ENCODE results near the gene CHCHD2. TPM values are rescaled to one million over a fixed set of nuclear protein-coding genes. Genes with fewer than 3 reads are reported as not detected.
A peak's percentile ranks its signal among the peaks of the same experiment; 100 is the strongest.
"Not testable (repeated sequence)": the region's sequence is repeated elsewhere in the genome, so short reads cannot be mapped to it uniquely, and the experiment has no call there.

The CHCHD2 gene
- polyA plus RNA-seq, 3 donors: 241 to 500 (median 412) TPM

DNA sequence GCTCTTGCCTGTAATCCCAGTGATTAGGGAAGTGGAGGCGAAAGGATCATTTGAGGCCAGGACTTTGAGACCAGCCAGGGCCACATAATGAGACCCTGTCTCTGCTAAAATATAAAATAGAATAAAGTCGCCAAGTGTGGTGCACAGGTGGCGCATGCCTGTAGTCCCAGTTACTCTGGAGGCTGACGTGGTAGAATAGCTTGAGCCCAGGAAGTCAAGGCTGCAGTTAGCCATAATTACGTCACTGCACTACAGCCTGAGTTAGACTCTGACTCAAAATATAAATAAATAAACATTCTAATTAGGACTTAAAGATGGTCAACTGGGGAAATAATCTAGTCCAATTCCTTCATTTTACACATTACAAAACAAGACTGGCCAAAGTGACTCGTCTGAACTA lies 768 bp downstream of the CHCHD2 start:
- peaks cover 22 to 24% of the 10 kb centered on the region in 2 donors for H3K4me1 ChIP-seq (ENCODE audit: control insufficient read depth in 1 of 2, insufficient read depth in 2 of 2, low read length in 2 of 2)
- H3K4me3 ChIP-seq (replicated peaks in 1 of 3; ENCODE audit: low read depth in 2 of 3, low read length in 3 of 3): peak overlapping the region; percentile 62 to 97 (median 89)
- Mint-ChIP-seq H3K27ac (peak overlapping the region; percentile 96 to 99 (median 98)), H3K27me3 (ENCODE audit: low read depth in 3 of 3) (peaks cover 0 to 9% (median 2%) of the 10 kb centered on the region in 3 donors), H3K4me1 (peaks cover 25% of the 10 kb centered on the region), H3K4me3 (peak overlapping the region; percentile 95 to 99), H3K36me3 (peaks cover 35 to 46% of the 10 kb centered on the region in 2 donors), H3K9me3 (peaks cover 10 to 24% (median 18%) of the 10 kb centered on the region in 7 donors)
- peak; percentile 45 to 73 (median 49) for DNase-seq
- H2AFZ ChIP-seq (ENCODE audit: insufficient read depth, low read depth, low read length, poor library complexity, severe bottlenecking): peak overlapping the region; percentile 83
- H3K36me3 ChIP-seq (replicated peaks in 1 of 2; ENCODE audit: control insufficient read depth in 1 of 2, insufficient read depth in 2 of 2, low read length in 2 of 2): peaks cover 36 to 41% of the 10 kb centered on the region in 2 donors
- peaks cover 31% of the 10 kb centered on the region for H3K79me2 ChIP-seq (ENCODE audit: insufficient read depth, low read length)
- no peaks in the 10 kb centered on the region for H3K27me3 ChIP-seq (ENCODE audit: control insufficient read depth in 2 of 2, insufficient read depth in 2 of 2, low read length in 2 of 2)
- H3K27ac ChIP-seq (ENCODE audit: low read depth in 1 of 2, low read length in 2 of 2): peak overlapping the region; percentile 93 to 97
- TF ChIP-seq, protein P1, sequence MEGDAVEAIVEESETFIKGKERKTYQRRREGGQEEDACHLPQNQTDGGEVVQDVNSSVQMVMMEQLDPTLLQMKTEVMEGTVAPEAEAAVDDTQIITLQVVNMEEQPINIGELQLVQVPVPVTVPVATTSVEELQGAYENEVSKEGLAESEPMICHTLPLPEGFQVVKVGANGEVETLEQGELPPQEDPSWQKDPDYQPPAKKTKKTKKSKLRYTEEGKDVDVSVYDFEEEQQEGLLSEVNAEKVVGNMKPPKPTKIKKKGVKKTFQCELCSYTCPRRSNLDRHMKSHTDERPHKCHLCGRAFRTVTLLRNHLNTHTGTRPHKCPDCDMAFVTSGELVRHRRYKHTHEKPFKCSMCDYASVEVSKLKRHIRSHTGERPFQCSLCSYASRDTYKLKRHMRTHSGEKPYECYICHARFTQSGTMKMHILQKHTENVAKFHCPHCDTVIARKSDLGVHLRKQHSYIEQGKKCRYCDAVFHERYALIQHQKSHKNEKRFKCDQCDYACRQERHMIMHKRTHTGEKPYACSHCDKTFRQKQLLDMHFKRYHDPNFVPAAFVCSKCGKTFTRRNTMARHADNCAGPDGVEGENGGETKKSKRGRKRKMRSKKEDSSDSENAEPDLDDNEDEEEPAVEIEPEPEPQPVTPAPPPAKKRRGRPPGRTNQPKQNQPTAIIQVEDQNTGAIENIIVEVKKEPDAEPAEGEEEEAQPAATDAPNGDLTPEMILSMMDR (IDR thresholded peaks at IDR 0.05): no peak
- 19% methylated on average over 3 of the region's 6 CpGs for WGBS (ENCODE audit: insufficient coverage)
- H4K20me1 ChIP-seq (ENCODE audit: insufficient read depth, low read length): peaks cover 7% of the 10 kb centered on the region
- peak overlapping the region; percentile 89 for H3K9ac ChIP-seq (ENCODE audit: insufficient read depth, low read length, poor library complexity, severe bottlenecking)
- peaks cover 0 to 3% of the 10 kb centered on the region in 2 donors for H3K9me3 ChIP-seq (replicated peaks in 1 of 2; ENCODE audit: control insufficient read depth in 1 of 2, insufficient read depth in 1 of 2, low read length in 2 of 2)
- peak overlapping the region; percentile 83 for H3K4me2 ChIP-seq (replicated peaks; ENCODE audit: extremely low read depth, low read length, poor library complexity, severe bottlenecking)
- intact Hi-C loops (cut with micrococcal nuclease): loop anchor here (5.0 to 10.0 kb wide), 3 partner anchors 43 to 1341 kb away; partner anchors contain the start of genes LANCL2 (in 2 of the 2) and SUMF2 (in 1 of the 2)

DNA sequence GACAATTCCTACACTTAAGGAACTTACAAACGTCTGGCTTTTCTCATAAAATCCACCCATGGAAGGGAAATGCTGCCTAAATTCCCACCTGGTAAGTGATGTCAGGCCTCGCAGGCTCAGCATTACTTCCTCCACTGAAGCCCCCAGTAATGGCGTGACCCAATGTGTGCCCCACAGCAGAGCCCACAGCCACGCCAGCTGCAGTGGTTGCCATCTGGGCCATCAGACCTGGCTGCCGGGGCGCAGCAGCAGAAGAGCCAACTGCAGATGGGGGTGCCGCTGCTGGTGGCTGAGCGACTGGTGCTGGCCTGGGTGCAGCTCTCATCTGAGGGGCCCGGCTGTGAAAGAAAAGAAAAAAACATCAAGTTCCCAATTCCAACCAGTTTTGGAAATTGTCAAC lies 2.1 kb downstream of the CHCHD2 start:
- H3K27ac ChIP-seq (ENCODE audit: low read depth in 1 of 2, low read length in 2 of 2): peak overlapping the region in 1 of 2 donors; percentile 20
- H3K4me1 ChIP-seq (ENCODE audit: control insufficient read depth in 1 of 2, insufficient read depth in 2 of 2, low read length in 2 of 2): peaks cover 22 to 24% of the 10 kb centered on the region in 2 donors
- H3K4me3 ChIP-seq (replicated peaks in 1 of 3; ENCODE audit: low read depth in 2 of 3, low read length in 3 of 3); H3K27me3 ChIP-seq (ENCODE audit: control insufficient read depth in 2 of 2, insufficient read depth in 2 of 2, low read length in 2 of 2); H3K27me3 Mint-ChIP-seq (ENCODE audit: low read depth in 3 of 3); H2AFZ ChIP-seq (ENCODE audit: insufficient read depth, low read depth, low read length, poor library complexity, severe bottlenecking); DNase-seq; H3K9ac ChIP-seq (ENCODE audit: insufficient read depth, low read length, poor library complexity, severe bottlenecking); H3K9me3 ChIP-seq (replicated peaks in 1 of 2; ENCODE audit: control insufficient read depth in 1 of 2, insufficient read depth in 1 of 2, low read length in 2 of 2); H3K4me2 ChIP-seq (replicated peaks; ENCODE audit: extremely low read depth, low read length, poor library complexity, severe bottlenecking); H3K4me3 Mint-ChIP-seq; H4K20me1 ChIP-seq (ENCODE audit: insufficient read depth, low read length): not testable (repeated sequence)
- intact Hi-C loops (cut with micrococcal nuclease): loop anchor here in 1 of 2 donors (10.0 kb wide), 1 partner anchor 1339 kb away; no protein-coding TSS in a partner anchor
- Mint-ChIP-seq H3K27ac (peak overlapping the region in 2 of 7 donors; percentile 10 to 36), H3K36me3 (peaks cover 47 to 60% of the 10 kb centered on the region in 2 donors), H3K9me3 (peaks cover 10 to 24% (median 15%) of the 10 kb centered on the region in 7 donors), H3K4me1 (peaks cover 25% of the 10 kb centered on the region)
- H3K79me2 ChIP-seq (ENCODE audit: insufficient read depth, low read length): peaks cover 31% of the 10 kb centered on the region
- WGBS (ENCODE audit: insufficient coverage): 83% methylated on average over 1 of the region's 9 CpGs
- H3K36me3 ChIP-seq (replicated peaks in 1 of 2; ENCODE audit: control insufficient read depth in 1 of 2, insufficient read depth in 2 of 2, low read length in 2 of 2): peaks cover 49 to 55% of the 10 kb centered on the region in 2 donors

Data from CD14-positive monocyte (primary cell).